DOHH2 (cell line): Measurements from ENCODE around the gene SPOUT1.
A peak's percentile ranks its signal among the peaks of the same experiment; 100 is the strongest.

ENCODE experiments used
- H3F3A ChIP-seq: fragments of 200-600 bp; sonication (generic), shearing (Covaris generic); 2 replicates; pipeline ENCODE4 v1.6.0; 2016; ENCODE audit warnings: antibody characterized with exemption, mild to moderate bottlenecking; ENCODE audit not compliant: control insufficient read depth, insufficient read depth
- H3K27ac ChIP-seq: fragments of 200-600 bp; sonication (generic); 2 replicates; pipeline ENCODE4 v1.5.1; 2014; ENCODE audit warnings: low read depth, mild to moderate bottlenecking, low read length, moderate library complexity
- H3K27me3 ChIP-seq: fragments of 200-600 bp; sonication (generic); 2 replicates; pipeline ENCODE4 v1.6.1; 2014; ENCODE audit warnings: mild to moderate bottlenecking, low read length, mixed read lengths; ENCODE audit not compliant: control insufficient read depth
- H3K36me3 ChIP-seq: fragments of 200-600 bp; sonication (generic); 2 replicates; pipeline ENCODE4 v1.6.1; 2014; ENCODE audit warnings: mild to moderate bottlenecking, low read length, moderate library complexity, mixed read lengths; ENCODE audit not compliant: control insufficient read depth
- H3K4me1 ChIP-seq: fragments of 200-600 bp; sonication (generic); 2 replicates; pipeline ENCODE4 v1.6.1; 2014; ENCODE audit warnings: mild to moderate bottlenecking, low read length, mixed read lengths; ENCODE audit not compliant: control insufficient read depth
- H3K4me2 ChIP-seq: fragments of 200-600 bp; sonication (generic); 2 replicates; pipeline ENCODE4 v1.6.0; 2014; ENCODE audit warnings: mild to moderate bottlenecking, low read length, moderate library complexity
- H3K4me3 ChIP-seq: fragments of 200-600 bp; sonication (generic); 2 replicates; pipeline ENCODE4 v1.5.1; 2014; ENCODE audit warnings: mild to moderate bottlenecking, low read length, mixed read lengths
- H3K79me2 ChIP-seq: fragments of 200-600 bp; sonication (generic); 2 replicates; pipeline ENCODE4 v1.6.1; 2014; ENCODE audit warnings: mild to moderate bottlenecking, low read length, mixed read lengths; ENCODE audit not compliant: control insufficient read depth
- H3K9me2 ChIP-seq: fragments of 200-600 bp; sonication (generic); replicated peaks from 2 replicates; pipeline ENCODE4 v1.6.1; 2014; ENCODE audit warnings: mild to moderate bottlenecking, low read length, mixed read lengths; ENCODE audit not compliant: control insufficient read depth
- H3K9me3 ChIP-seq: fragments of 200-600 bp; sonication (generic); 2 replicates; pipeline ENCODE4 v1.6.1; 2014; ENCODE audit warnings: antibody characterized with exemption, low read length, mixed read lengths; ENCODE audit not compliant: control insufficient read depth, insufficient read depth
- H4K20me1 ChIP-seq: fragments of 200-600 bp; sonication (generic); 2 replicates; pipeline ENCODE4 v1.6.0; 2014; ENCODE audit warnings: low read depth, mild to moderate bottlenecking, antibody characterized with exemption, low read length, moderate library complexity; ENCODE audit not compliant: control insufficient read depth, insufficient read depth
- EZH2phosphoT487 ChIP-seq: fragments of 200-600 bp; sonication (generic); IDR thresholded peaks from 2 replicates; pipeline ENCODE4 v1.6.1; 2017; ENCODE audit warnings: borderline replicate concordance, mild to moderate bottlenecking, antibody characterized with exemption, low read length, moderate library complexity, mixed read lengths
- TF ChIP-seq, protein P1 (sequence below): fragments of 200-600 bp; sonication (generic); IDR thresholded peaks from one replicate; pipeline ENCODE4 v1.5.1; 2014; ENCODE audit warnings: antibody characterized with exemption, mild to moderate bottlenecking, low read depth, low read length; ENCODE audit not compliant: poor library complexity, severe bottlenecking

The SPOUT1 gene

DNA sequence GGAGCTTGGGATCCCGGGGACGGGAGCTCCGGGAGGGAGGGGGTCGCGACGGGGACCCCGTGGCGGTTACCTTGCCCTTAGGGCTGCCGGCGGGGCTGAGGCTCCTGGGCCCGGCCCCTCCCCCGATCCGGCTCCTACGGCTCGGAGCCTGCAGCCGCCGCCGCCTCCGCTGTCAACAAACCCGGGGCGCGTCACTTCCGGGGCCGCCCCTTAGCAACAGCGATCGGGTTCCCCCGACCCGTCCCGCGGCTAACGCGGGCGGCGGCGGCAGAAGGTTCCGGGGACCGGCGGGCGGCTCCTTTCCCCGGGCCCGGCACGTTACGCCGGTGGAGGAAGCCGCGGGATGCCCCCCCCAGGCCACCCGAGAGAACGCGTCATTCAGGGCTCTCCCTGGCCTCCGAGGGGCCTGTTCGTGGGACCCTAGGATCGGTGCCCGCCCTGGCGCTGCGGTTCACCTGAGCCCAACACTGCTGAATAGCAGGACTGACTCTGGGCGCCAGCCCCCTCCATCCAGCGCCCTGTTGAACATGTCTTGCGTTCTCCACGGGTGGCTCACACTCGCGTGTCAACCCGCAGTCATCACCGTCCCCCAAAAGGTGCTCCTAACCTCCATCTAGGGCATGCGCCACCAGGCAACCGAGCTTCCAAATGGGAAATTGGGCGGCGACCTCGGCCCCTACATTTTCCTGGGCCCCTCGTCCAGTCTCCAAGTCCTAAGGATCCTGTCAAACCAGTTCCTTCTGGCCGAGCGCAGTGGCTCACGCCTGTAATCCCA is 57.7 kb downstream of the SPOUT1 start, which contains the start of gene ZER1:
TSS of gene ZER1 (minus strand) at position 183 of the 775 bp plus-strand sequence. CDS start 16,362 bp downstream, outside the sequence.
- TF ChIP-seq, protein P1, sequence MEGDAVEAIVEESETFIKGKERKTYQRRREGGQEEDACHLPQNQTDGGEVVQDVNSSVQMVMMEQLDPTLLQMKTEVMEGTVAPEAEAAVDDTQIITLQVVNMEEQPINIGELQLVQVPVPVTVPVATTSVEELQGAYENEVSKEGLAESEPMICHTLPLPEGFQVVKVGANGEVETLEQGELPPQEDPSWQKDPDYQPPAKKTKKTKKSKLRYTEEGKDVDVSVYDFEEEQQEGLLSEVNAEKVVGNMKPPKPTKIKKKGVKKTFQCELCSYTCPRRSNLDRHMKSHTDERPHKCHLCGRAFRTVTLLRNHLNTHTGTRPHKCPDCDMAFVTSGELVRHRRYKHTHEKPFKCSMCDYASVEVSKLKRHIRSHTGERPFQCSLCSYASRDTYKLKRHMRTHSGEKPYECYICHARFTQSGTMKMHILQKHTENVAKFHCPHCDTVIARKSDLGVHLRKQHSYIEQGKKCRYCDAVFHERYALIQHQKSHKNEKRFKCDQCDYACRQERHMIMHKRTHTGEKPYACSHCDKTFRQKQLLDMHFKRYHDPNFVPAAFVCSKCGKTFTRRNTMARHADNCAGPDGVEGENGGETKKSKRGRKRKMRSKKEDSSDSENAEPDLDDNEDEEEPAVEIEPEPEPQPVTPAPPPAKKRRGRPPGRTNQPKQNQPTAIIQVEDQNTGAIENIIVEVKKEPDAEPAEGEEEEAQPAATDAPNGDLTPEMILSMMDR, result no peak
- TF ChIP-seq EZH2phosphoT487, result no peak
- H3K4me1 ChIP-seq, result peaks cover 30% of the 10 kb centered on the region

DNA sequence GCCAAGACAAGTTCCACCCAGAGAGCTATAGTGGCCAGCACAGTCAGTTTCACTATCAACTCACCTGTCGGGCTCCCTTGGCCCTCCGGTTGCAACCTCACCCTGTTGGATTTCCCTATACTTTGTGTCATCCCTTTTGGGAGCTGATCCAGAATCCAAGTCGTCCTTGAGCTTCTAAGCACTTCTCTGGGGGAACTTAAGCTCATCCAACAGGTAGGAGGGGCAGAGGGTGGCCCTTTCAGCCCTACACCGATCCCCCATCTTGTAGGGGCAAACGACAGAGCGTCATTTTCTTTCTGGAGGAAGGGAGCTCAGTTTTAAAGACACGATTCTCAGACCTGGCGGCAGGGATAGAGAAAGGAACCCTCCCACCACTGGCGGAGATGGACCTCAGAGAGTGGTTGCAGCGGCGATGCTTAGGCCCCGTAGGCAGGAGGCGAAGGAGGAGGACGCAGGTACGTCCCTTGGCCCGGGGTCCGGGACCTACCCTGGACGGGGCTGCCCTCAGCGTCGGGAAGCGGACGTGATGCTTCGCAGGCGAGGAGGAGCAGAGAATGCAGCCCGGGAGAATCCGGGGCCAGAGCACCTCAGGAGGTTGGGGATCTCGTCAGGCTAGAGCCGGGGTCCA is 58.4 kb downstream of the SPOUT1 start:
- Histone ChIP-seq H3F3A (peaks cover 5% of the 10 kb centered on the region; the same call in 1 of the 2 replicates), H3K9me3 (peaks cover 5% of the 10 kb centered on the region), H3K27me3 (no peaks in the 10 kb centered on the region), H4K20me1 (no peaks in the 10 kb centered on the region), H3K4me3 (peak overlapping the region; percentile 84), H3K9me2 (no peaks in the 10 kb centered on the region), H3K27ac (peak overlapping the region; percentile 74), H3K79me2 (peaks cover 20% of the 10 kb centered on the region), H3K36me3 (no peaks in the 10 kb centered on the region; the same call in 1 of the 2 replicates), H3K4me2 (peak overlapping the region; percentile 96), H3K4me1 (peaks cover 24% of the 10 kb centered on the region)
- TF ChIP-seq, protein P1, result no peak
- no peak for TF ChIP-seq EZH2phosphoT487

More for the DNA sequence above, 57.7 kb downstream of the SPOUT1 start, which contains the start of gene ZER1:
- peak within 1 kb of the TSS; percentile 74 for H3K27ac ChIP-seq
- H3K9me3 ChIP-seq, result peaks cover 8% of the 10 kb centered on the region
- H3K27me3 ChIP-seq, result no peaks in the 10 kb centered on the region
- H3F3A ChIP-seq, result peaks cover 5% of the 10 kb centered on the region; the same call in 1 of the 2 replicates
- H3K9me2 ChIP-seq, result no peaks in the 10 kb centered on the region
- H3K4me3 ChIP-seq, result peak within 1 kb of the TSS; percentile 84
- H4K20me1 ChIP-seq, result no peaks in the 10 kb centered on the region
- peaks cover 20% of the 10 kb centered on the region for H3K79me2 ChIP-seq
- H3K36me3 ChIP-seq, result no peaks in the 10 kb centered on the region; the same call in 1 of the 2 replicates
- H3K4me2 ChIP-seq, result peak within 1 kb of the TSS; percentile 96

DNA sequence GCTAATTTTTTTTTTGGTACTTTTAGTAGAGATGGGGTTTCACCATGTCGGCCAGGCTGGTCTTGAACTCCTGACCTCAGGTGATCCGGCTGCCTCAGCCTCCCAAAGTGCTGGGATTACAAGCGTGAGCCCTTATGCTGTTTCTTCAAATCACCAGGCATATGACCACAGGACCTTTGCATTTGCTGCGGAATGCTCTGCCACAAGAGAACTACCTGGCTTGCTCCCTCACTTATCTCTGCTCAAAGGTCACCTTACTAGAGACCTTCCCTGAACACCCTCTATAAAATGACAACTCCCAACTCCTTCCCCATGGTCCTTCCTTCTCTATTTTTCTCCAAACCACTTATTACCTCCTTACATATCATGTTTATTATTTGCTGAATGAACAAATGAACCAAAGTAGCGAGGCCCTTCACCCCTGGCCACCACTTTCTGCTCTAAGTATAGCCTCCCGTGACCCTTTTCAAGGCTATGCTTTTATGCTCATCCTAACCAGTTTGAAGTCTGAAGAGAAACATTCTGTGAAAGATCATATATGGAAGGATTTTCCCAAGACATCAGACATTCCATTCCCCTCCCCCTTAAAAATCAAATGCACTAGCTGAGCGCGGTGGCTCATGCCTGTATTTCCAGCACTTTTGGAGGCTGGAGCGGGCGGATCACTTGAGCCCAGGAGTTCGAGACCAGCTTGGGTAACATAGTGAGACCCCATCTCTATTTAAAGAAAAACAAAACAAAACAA is 59.1 kb downstream of the SPOUT1 start:
- Histone ChIP-seq H3K27me3 (no peaks in the 10 kb centered on the region), H3K4me3 (peak overlapping the region; percentile 84), H4K20me1 (no peaks in the 10 kb centered on the region), H3K79me2 (peaks cover 20% of the 10 kb centered on the region), H3K27ac (no peak overlapping the region), H3K36me3 (no peaks in the 10 kb centered on the region; the same call in 1 of the 2 replicates), H3K4me1 (peaks cover 21% of the 10 kb centered on the region), H3K9me3 (no peaks in the 10 kb centered on the region), H3F3A (peaks cover 3% of the 10 kb centered on the region; the same call in 1 of the 2 replicates), H3K9me2 (no peaks in the 10 kb centered on the region), H3K4me2 (peak overlapping the region; percentile 96)
- TF ChIP-seq, protein P1, result no peak
- TF ChIP-seq EZH2phosphoT487, result no peak
